Measurements from ENCODE around the gene MRPS23. TPM values are rescaled to one million over a fixed set of nuclear protein-coding genes. Genes with fewer than 3 reads are reported as not detected.

MRPS23 gene
- total and polyA plus RNA-seq, 2 of the 13 experiments (the other 11 are each of a cell fraction or from before 2014, with no cell fraction given) = 63.2 to 181 TPM

- TF ChIP-seq YY1 (IDR thresholded peaks at IDR 0.05; ENCODE audit: insufficient read depth, insufficient replicate concordance, low read depth, low read length) (no peak), ZNF891 (CRISPR knock-in tag; IDR thresholded peaks at IDR 0.05) (no peak)
Observed at GRCh38 chr17:57834146-57834741, 15.6 kb downstream of the MRPS23 start (continued).

- Histone ChIP-seq H2AFZ (ENCODE audit: low read length) (peak overlapping the region; percentile 85), H3K36me3 (replicated peaks in 1 of 2; ENCODE audit: control insufficient read depth in 1 of 2, insufficient read depth in 2 of 2, low read length in 2 of 2) (no peaks in the 10 kb centered on the region), H4K20me1 (ENCODE audit: insufficient read depth, low read length) (no peaks in the 10 kb centered on the region), H3K4me3 (replicated peaks in 1 of 3; ENCODE audit: insufficient read depth in 1 of 3, low read depth in 2 of 3, low read length in 3 of 3) (peak overlapping the region; percentile 54 to 74 (median 68)), H3K9ac (ENCODE audit: insufficient read depth, low read depth, low read length) (peak overlapping the region; percentile 53), H3K27me3 (ENCODE audit: control insufficient read depth in 1 of 2, insufficient read depth in 2 of 2, low read length in 2 of 2) (no peaks in the 10 kb centered on the region; a peak in 1 of 5 replicates), H3K27ac (ENCODE audit: extremely low read length, insufficient read depth, low read length) (peak overlapping the region; percentile 41), H3K9me3 (ENCODE audit: low read length) (no peaks in the 10 kb centered on the region), H3K4me2 (ENCODE audit: low read depth, low read length) (peak overlapping the region; percentile 94), H3K4me1 (ENCODE audit: insufficient read depth, low read length) (peaks cover 69% of the 10 kb centered on the region), H3K79me2 (ENCODE audit: insufficient read depth, low read length) (no peaks in the 10 kb centered on the region)
- peak; percentile 64 for FAIRE-seq
- BruUV-seq (replicated peaks) = no TSS peak
- ATAC-seq = peak; percentile 92
- in situ Hi-C loops (cut with HindIII; ENCODE audit: extremely low pct_ligation_motif_present, low pct_unique_long_range_greater_than_20kb) = no loop called here
- peak; percentile 72 for DNase-seq (ENCODE audit: low spot score)
- WGBS (ENCODE audit: low lambda C conversion rate) = 8% methylated on average over 13 of the region's 13 CpGs
- POLR2A ChIA-PET = interaction anchor here (1.5 to 2.1 kb wide), 3 partner anchors 16 to 28 kb away, joined by 5 to 7 read pairs (median 6); partner anchors contain the start of gene MRPS23
- intact Hi-C loops (cut with micrococcal nuclease; ENCODE audit: unreplicated experiment) = loop anchor here (1.0 to 5.0 kb wide), 4 partner anchors 236 to 1464 kb away; no protein-coding TSS in a partner anchor
- CTCF ChIA-PET (ENCODE audit: low intra/inter-chr PET ratio, low total read pairs) = interaction anchor here (0.9 to 2.9 kb wide), 4 partner anchors 86 to 703 kb away, joined by 4 to 11 read pairs (median 4); no protein-coding TSS in a partner anchor
- TF ChIP-seq CSRNP2 (CRISPR knock-in tag; conservative IDR thresholded peaks at IDR 0.05; ENCODE audit: low read depth) (no peak), ISX (CRISPR knock-in tag; conservative IDR thresholded peaks at IDR 0.05) (no peak), ZNF709 (CRISPR knock-in tag; IDR thresholded peaks at IDR 0.05) (no peak), SMC3 (IDR thresholded peaks at IDR 0.05; ENCODE audit: low read length) (peak; percentile 82), CREM (IDR thresholded peaks at IDR 0.05) (peak; percentile 21; the same call in 1 of the 2 replicates), CREM (CRISPR knock-in tag; IDR thresholded peaks at IDR 0.05) (no peak), AHR (CRISPR knock-in tag; IDR thresholded peaks at IDR 0.05) (no peak), GATAD1 (CRISPR knock-in tag; IDR thresholded peaks at IDR 0.05) (peak; percentile 54; the same call in 1 of the 2 replicates), BCL3 (CRISPR knock-in tag; IDR thresholded peaks at IDR 0.05) (no peak), RXRB (CRISPR knock-in tag; IDR thresholded peaks at IDR 0.05; ENCODE audit: borderline replicate concordance) (peak; percentile 66; the same call in 1 of the 2 replicates)
Observed at GRCh38 chr17:57833179-57833939, 16.5 kb downstream of the MRPS23 start.

Measured in HepG2 (cell line).